Ishikawa (cell line): ENCODE measurements around the gene GRIA4.

ENCODE experiments used
- CEBPB ChIP-seq: IDR thresholded peaks from 2 replicates; pipeline ENCODE4 v1.6.1; 2012
- EP300 ChIP-seq: IDR thresholded peaks from 2 replicates; pipeline ENCODE4 v1.6.1; 2012; ENCODE audit warnings: borderline replicate concordance
- TF ChIP-seq, protein P1 (sequence below): IDR thresholded peaks from 2 replicates; pipeline ENCODE4 v1.6.1; 2012

DNA sequence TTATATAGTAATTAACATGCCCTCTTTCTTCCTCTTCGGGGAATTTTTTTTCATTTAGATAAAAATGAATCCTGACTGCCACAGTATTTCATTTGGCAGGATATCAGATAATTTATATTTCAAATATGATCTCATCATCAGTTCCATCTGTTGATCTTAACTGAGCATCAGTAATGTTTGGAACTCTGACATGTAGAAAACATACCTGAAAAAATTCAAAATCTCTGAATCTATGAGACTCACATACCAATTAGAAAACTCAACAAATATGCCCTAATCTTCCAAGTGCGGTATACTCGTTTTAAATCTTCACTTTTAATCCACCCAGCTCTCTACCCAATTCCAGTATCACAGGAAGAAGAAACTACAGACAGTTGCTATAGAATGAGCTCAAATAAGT, 250.2 kb downstream of the GRIA4 start:
- no peak for TF ChIP-seq CEBPB
- no peak for TF ChIP-seq EP300
- TF ChIP-seq, protein P1, sequence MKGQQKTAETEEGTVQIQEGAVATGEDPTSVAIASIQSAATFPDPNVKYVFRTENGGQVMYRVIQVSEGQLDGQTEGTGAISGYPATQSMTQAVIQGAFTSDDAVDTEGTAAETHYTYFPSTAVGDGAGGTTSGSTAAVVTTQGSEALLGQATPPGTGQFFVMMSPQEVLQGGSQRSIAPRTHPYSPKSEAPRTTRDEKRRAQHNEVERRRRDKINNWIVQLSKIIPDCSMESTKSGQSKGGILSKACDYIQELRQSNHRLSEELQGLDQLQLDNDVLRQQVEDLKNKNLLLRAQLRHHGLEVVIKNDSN = no peak
